AG04450 (cell line): ENCODE results near the gene MAL. TPM values are rescaled to one million over a fixed set of nuclear protein-coding genes. Genes with fewer than 3 reads are reported as not detected.

Experiments used
- CTCF ChIA-PET: fragments of 300-600, 350-600 bp; formaldehyde crosslinking; extraction: SDS; loops from one replicate; lab custom pipeline; 2022; ENCODE audit warnings: antibody characterized with exemption, inconsistent platforms; lab: Charles Lee
- POLR2A ChIA-PET: fragments of 350-600 bp; formaldehyde crosslinking; extraction: SDS; loops from one replicate; lab custom pipeline; 2021; ENCODE audit warnings: antibody characterized with exemption, inconsistent platforms; lab: Yijun Ruan, JAX
- DNase-seq: peaks from one replicate; pipeline ENCODE4 v3.0.0-alpha.2; 2011; ENCODE audit warnings: low read depth, low spot score
- H3K27ac ChIP-seq: one replicate; pipeline ENCODE4 v1.5.1; 2012; ENCODE audit warnings: low read depth, low read length, control low read depth
- H3K27me3 ChIP-seq: one replicate; pipeline ENCODE4 v1.6.0; 2012; ENCODE audit warnings: low read length; ENCODE audit not compliant: control insufficient read depth, insufficient read depth
- H3K4me3 ChIP-seq: 2 replicates; pipeline ENCODE4 v1.5.1; 2011; ENCODE audit warnings: mild to moderate bottlenecking, low read depth, low read length, control low read depth
- H3K9me3 ChIP-seq: 2 replicates; pipeline ENCODE4 v1.5.1; 2012; ENCODE audit warnings: low read length; ENCODE audit not compliant: control insufficient read depth, insufficient read depth
- polyA plus RNA-seq: library from polyadenylated mRNA; depleted of rRNA; stranded (reverse); fragments of >200 nt; gene quantifications from 2 replicates; pipeline ENCODE4 v1.2.3, GENCODE V29; 2011
- TF ChIP-seq, protein P1 (sequence below): IDR thresholded peaks from 2 replicates; pipeline ENCODE4 v1.5.1; 2011; ENCODE audit warnings: low read depth, low read length, control low read depth, inconsistent platforms

The MAL gene
- polyA plus RNA-seq, 1 experiment = not detected

- Histone ChIP-seq H3K27ac (no peak overlapping the region), H3K27me3 (peaks cover 22% of the 10 kb centered on the region), H3K4me3 (no peak overlapping the region), H3K9me3 (no peaks in the 10 kb centered on the region; the same call in 1 of the 2 replicates)
- CTCF ChIA-PET = interaction anchor here (2.3 to 3.8 kb wide), 2 partner anchors 26 to 30 kb away, joined by 14 to 24 read pairs; no protein-coding TSS in a partner anchor
- TF ChIP-seq, protein P1, sequence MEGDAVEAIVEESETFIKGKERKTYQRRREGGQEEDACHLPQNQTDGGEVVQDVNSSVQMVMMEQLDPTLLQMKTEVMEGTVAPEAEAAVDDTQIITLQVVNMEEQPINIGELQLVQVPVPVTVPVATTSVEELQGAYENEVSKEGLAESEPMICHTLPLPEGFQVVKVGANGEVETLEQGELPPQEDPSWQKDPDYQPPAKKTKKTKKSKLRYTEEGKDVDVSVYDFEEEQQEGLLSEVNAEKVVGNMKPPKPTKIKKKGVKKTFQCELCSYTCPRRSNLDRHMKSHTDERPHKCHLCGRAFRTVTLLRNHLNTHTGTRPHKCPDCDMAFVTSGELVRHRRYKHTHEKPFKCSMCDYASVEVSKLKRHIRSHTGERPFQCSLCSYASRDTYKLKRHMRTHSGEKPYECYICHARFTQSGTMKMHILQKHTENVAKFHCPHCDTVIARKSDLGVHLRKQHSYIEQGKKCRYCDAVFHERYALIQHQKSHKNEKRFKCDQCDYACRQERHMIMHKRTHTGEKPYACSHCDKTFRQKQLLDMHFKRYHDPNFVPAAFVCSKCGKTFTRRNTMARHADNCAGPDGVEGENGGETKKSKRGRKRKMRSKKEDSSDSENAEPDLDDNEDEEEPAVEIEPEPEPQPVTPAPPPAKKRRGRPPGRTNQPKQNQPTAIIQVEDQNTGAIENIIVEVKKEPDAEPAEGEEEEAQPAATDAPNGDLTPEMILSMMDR = no peak
- no peak for DNase-seq
- POLR2A ChIA-PET = no interaction called here
Measured at GRCh38 chr2:95052804-95053479, 27.4 kb downstream of the MAL start.

GRCh38 chr2:95053543-95053942, 28.0 kb downstream of the MAL start:
- DNase-seq = no peak
- Histone ChIP-seq H3K9me3 (no peaks in the 10 kb centered on the region; the same call in 1 of the 2 replicates), H3K27ac (no peak overlapping the region), H3K4me3 (no peak overlapping the region), H3K27me3 (peaks cover 22% of the 10 kb centered on the region)
- POLR2A ChIA-PET = no interaction called here
- CTCF ChIA-PET = interaction anchor here (2.3 to 3.8 kb wide), 2 partner anchors 25 to 30 kb away, joined by 14 to 24 read pairs; no protein-coding TSS in a partner anchor
- TF ChIP-seq, protein P1 = no peak

DNA sequence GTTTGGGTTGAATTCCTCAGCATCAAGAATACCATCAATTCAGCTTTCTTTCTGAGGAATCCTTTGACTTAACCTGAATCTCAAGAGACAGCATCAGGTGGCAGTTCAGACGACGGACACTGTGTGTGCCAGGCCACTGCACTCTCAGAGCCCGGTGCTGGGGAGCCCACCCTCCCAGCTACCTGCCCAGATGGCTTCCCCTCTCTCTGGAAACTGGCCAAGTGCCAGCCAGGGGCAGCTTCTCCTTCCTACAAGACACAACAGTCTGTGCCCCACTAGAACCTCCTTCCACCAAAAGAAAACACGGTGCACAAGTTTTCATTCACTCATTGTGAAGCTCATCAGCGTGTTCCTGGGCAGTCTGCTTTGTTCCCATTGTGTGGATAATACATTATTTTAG, 28.5 kb downstream of the MAL start:
- CTCF ChIA-PET = interaction anchor here (2.3 to 3.8 kb wide), 2 partner anchors 25 to 31 kb away, joined by 14 to 24 read pairs; no protein-coding TSS in a partner anchor
- Histone ChIP-seq H3K27ac (no peak overlapping the region), H3K27me3 (peaks cover 22% of the 10 kb centered on the region), H3K4me3 (no peak overlapping the region), H3K9me3 (no peaks in the 10 kb centered on the region; the same call in 1 of the 2 replicates)
- DNase-seq = no peak
- TF ChIP-seq, protein P1 = no peak
- POLR2A ChIA-PET = no interaction called here

DNA sequence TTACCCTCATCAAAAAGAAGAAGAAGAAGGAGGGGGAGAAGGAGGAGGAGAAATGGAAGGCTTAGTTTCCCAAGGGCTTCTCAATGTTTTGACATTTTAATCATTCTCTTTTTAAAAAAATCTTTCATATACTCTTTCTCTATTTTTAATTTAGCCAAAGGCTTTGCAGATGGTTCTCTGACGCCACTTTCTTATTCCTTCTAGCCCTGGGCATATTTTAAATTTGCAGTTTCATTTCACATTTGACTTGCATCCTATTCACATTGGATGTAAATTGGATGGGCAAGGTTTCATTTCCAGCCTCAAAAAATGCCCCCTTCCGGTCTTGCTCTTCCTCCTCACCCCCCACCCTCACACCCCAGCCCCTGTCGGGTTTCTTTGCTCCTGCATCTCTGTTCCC, 29.8 kb downstream of the MAL start:
- Histone ChIP-seq H3K27ac (no peak overlapping the region), H3K27me3 (peaks cover 19% of the 10 kb centered on the region), H3K4me3 (no peak overlapping the region), H3K9me3 (no peaks in the 10 kb centered on the region)
- ChIA-PET CTCF (interaction anchor here (2.3 to 3.8 kb wide), 2 partner anchors 23 to 32 kb away, joined by 14 to 24 read pairs; no protein-coding TSS in a partner anchor), POLR2A (no interaction called here)
- no peak for DNase-seq
- TF ChIP-seq, protein P1 = no peak

DNA sequence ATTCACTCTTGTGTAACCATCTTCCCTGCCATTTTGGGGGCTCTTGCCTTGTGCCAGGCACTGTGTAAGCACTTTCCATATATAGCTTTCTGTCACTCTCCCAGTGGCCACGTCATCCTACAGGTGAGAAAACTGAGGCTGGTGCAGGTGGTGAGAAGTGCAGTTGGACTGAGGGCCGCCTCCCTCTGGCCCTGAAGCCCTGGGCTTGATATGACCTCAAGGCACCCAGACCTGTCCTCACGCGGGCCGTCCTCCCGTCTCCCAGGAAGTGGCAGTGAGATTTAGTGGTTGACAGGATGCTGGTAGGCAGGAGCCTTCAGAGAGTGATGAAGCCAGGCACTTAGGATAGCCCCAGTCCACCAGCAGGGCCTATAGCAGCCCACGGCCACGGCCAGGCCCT, 30.5 kb downstream of the MAL start:
- TF ChIP-seq, protein P1 = no peak
- POLR2A ChIA-PET = no interaction called here
- no peak overlapping the region for H3K4me3 ChIP-seq
- CTCF ChIA-PET = interaction anchor here (1.5 kb wide), 1 partner anchor 20 kb away, joined by 4 read pairs; no protein-coding TSS in a partner anchor
- DNase-seq = no peak
- no peak overlapping the region for H3K27ac ChIP-seq
- peaks cover 17% of the 10 kb centered on the region for H3K27me3 ChIP-seq
- no peaks in the 10 kb centered on the region for H3K9me3 ChIP-seq
